Measurements from ENCODE around the gene ARMC9.
"Not testable (repeated sequence)": the region's sequence is repeated elsewhere in the genome, so short reads cannot be mapped to it uniquely, and the experiment has no call there.

Gene ARMC9

DNA sequence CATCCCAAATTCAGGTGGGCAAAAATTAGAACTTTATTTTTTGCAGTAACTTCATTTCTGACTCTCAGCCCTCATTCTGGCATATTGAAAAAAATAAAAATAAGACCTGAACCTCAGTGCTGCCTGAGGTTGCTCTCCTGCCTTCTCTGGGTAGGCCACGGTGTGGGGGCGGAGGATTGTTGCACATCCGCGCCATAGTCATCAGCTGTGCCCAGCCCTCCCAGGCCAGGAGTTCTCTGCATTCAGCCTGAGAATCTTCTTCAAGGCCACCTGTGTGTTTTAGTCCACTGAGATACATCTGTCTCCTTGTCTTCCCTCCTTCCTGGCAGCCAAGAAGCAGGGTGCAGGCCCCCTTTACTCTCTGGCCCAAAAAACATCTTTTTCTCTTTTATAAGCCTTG lies 94.7 kb downstream of the ARMC9 start:
- no peak for DNase-seq

DNA sequence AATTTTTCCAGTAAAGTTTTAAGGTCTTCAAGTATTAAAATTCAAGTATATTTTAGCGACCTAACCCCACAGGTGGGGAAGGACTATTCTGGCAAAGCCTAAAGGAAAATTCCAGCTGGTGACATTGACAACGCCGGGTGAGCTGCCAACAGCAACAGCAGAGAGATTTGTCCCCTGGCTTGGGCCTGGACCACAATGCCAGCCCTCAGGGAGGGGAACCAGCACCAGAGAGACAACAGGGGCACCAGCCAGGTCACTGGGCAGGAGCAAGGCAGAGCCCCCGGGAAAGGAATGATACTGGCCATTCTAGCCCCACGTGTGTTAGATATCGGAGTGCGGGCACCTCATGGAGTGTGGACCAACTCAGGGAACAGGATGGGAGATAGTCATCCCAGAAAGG lies 95.7 kb downstream of the ARMC9 start:
- DNase-seq, result no peak

DNA sequence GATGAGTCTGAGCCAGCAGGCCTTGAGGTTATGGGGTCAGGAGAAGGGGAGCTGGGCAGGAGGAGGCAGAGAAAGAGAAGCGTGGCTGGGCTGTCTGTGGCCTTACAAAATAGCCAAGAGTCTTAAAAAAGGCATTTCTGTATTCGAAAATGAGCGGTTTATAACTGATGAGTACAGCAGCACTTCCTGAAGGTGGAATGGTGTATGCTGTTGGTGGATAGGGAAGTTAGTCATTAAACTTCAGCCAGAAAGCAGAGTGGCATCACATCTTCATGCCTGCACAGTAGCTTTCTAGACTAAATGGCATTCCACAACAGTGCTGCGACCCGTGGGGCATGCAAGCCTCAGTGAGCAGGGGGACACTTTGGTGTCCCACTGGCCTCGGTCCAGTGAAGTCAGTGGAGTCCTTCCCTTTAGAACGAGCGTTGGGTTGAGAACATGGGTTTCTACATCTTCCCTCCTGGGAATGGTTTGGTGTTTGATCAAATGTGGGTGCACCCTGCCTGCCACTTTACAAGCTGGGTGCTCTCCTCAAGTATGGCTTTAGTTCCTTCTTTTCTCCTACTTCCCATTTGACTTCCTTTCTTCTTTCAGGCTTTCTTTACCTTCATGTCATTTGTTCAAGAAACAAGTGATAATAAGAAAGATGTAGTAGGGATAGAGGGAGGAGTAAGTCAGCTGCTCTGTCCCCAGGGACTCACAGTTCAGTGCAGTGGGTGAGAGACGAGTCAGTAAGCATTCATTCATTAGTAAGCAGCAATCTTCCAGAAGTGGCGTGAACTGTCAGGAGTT lies 96.3 kb downstream of the ARMC9 start:
- DNase-seq, result no peak

- DNase-seq, result no peak
Measured at GRCh38 chr2:231295363-231295655, 96.9 kb downstream of the ARMC9 start.

DNA sequence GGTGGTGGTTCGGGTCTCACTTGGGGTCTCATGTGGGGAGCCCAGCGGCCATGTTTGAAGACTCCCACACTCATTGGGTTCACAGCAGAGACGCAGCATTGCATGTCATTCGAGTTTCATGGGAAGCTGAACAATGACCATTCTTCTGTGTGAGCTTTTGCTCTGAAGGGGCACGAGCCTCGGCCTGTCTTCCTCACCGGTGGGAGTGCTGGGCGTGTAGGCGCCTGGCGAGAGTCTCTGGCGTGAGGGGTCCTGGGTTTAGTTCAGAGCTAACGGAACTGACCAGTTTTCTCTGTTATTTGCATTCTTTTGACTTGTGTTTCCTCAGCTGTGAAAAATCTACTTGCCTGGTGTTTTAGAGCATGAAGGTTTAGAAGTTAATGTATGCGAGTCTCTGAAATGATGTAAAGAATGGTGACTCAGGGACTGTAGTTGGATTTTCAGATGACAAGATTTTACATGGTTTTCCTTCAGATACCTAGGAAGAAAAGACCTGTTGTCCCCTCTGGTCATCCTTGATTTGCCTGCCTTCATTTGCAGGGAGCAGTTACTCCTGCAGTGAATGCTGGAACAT lies 98.1 kb downstream of the ARMC9 start:
- no peak for DNase-seq

DNA sequence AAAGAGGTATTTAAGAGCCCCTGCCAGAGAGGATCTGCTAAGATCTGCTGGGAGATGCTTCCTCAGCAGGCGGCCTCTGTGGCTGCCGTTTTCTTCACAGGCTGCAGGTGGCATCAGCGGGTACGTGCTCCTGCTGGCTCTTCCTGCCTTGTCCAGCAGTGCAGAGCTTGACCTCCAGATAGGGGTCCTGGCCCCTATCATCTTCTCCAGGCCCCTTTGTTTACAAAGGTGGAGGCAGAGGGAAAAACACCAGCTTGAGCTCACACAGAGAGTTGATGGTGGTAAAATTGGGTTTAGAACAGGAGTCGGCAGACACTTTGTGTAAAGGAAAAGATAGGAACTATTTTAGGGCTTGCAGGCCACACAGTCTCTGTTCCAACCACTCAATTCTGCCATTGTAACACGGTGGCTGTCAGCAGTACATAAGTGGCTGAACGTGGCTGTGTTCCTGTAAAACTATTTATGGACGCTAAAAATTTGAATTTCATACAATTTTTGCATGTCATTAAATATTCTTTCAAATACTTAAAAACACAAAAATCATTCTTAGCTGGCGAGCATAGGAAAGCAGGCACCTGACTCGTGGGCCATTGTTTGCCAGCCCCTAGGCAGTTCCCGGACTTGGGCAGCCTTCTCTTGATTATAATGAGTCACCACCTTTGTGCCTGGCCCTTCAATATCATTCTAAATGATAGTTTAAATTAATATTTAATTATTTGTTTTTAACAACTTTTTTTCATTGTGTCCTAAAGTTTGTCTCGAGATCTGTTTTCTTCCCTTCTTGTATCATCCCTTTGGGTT lies 98.9 kb downstream of the ARMC9 start:
- DNase-seq, result no peak

- DNase-seq, result no peak
Measured at GRCh38 chr2:231298091-231298490, 99.7 kb downstream of the ARMC9 start.

- DNase-seq, result no peak
Measured at GRCh38 chr2:231299267-231299666, 100.8 kb downstream of the ARMC9 start.

DNA sequence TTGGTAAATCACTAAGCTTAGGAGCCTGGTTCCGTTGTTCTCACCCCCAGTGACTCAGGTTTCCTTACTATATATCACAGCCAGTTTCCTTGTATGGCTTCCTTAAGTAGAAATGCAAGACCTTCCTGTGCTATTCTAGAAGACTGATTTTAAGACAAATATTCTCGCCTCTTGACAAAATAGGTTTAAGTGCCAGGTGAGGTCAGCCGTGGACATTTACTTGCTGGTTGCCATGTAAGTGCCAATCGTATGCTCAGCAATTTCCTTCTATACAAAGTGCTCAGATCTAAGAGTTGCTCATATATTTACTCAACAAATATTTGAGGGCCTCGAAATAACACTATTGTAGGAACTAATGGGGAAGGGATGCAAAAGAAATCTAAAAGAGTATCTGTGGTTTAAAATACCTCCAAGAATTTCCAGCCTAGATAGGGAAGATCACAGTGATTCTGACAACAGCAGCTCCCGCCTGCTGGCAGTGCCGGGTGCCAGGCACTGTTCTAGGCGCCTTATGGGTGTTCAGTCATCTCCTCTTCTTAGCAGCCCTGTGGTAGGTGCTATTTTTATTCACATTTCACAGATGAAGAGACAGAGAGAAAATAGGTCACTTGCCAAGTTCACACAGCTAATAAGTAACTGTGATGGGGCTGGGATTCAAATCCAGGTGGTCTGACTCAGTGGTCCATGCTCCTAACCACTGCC lies 101.7 kb downstream of the ARMC9 start:
- DNase-seq, result no peak

DNA sequence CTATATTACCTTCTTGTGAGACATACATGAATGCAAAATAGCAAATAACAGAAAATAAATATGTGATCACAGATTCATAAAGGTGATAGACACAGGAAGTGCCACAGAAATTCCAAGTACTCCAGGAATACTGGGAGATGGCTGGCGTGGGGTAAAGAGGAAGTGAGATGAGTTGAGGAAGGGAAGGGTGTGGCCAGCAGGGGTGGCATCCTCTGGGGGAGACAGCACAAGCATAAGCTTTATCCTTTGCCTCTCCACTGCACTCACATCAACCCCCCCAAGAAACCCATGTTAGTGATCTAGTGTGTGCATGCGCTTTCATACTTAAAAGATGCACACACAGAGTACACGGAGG lies 102.3 kb downstream of the ARMC9 start:
- no peak for DNase-seq

DNA sequence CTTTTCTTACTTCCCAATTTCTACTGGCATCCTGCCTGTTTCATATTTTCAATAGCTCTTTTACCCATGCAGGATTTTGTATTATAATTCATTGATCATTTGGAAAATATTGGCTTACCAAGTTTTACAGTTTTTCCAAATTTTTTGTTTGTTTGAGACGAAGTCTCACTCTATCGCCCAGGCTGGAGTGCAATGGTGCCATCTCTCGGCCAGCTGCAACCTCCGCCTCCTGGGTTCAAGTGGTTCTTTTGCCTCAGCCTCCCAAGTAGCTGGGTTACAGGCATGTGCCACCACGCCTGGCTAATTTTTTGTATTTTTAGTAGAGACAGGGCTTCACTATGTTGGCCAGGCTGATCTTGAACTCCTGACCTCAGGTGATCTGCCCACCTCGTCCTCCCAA lies 105.8 kb downstream of the ARMC9 start:
- DNase-seq, result not testable (repeated sequence)

- no peak for DNase-seq
Measured at GRCh38 chr2:231305221-231305620, 106.8 kb downstream of the ARMC9 start.

DNA sequence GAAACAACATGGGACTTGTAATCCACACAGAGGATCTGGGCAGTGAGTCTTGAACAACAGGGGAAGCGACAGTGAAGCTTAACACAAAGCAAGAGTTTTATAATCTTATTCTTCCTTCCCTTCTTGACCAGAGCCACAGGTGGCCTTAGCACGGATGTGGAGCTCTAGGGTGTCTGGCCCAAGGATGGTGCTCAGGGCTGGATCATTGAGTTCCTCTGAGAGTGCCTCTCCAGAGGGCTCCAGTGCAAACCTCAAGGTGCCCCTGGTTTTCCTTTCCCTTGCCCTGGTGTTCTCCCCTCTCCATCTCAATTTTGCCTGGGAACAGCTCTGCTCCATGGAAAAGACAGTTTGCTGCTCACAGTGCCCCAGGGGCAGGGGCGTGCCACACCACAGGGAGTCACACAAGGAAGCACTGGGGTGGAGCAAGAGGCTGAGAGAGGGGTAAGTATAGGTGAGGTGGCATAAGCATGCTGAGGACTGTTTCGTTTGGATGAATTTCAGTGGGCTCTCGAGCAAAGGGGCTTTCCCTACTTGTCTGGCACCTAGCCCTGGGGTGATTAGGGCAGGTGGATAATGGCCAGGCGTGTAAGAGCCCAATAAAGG lies 108.5 kb downstream of the ARMC9 start:
- DNase-seq, result no peak

DNA sequence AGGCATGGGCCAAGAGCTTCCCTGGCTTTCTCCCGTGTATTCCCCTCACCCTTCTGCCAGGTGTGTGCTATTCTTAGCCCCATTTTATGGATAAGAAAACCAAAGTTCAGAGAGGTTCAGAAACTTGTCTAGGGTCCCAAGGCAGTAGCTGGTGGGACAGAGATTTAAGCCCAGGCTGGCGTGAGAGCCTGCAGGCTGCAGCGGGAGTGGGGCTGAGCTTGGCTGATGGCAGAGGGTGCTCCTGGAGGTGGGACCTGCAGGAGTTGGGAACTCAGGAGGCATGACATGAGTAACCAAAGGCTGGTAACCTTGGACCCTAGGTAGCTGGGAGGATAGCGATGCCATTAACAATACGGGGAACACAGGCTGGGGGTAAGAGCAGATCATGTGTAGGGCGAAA lies 109.8 kb downstream of the ARMC9 start:
- no peak for DNase-seq

- DNase-seq, result no peak
Measured at GRCh38 chr2:231308631-231309428, 110.4 kb downstream of the ARMC9 start.

GRCh38 chr2:231312066-231312465 lies 113.6 kb downstream of the ARMC9 start:
- no peak for DNase-seq

DNA sequence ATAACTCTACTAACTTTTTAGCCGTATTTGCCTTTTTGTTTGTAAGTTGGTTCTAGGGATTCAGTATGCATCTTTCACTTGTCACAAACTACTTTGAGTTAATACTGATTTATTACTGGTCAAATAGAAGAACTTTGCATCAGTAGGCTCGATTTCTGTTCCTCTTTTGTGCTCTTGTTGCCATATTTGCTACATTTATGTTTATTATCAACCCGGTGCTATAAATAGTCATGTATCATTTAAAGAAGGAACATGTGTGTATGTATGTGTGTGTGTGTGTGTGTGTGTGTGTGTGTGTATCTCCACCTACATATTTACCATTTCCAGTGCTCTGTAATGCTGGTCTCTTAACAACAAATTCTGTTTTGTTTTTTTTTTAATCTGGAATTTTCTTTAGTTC lies 117.5 kb downstream of the ARMC9 start:
- DNase-seq, result no peak

DNA sequence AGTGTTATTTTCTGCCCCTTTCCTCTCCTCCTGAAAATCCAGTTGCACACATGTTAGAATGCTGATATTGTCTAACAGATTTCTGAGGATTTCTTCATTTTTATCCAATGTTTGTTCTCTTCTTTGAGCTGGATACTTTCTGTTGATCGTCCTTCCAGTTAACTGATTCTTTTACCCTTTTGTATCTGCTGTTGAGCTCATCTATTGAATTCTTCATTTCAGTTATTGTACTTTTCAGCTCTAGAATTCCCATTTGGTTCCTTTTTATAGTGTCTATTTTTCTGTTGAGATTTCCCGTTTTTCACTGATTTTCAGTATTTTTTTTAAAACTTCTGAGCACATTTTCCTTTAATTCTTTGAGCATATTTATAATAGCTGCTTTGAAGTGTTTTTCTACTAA lies 119.1 kb downstream of the ARMC9 start:
- no peak for DNase-seq

- no peak for DNase-seq
Measured at GRCh38 chr2:231318436-231318835, 120.0 kb downstream of the ARMC9 start.

DNA sequence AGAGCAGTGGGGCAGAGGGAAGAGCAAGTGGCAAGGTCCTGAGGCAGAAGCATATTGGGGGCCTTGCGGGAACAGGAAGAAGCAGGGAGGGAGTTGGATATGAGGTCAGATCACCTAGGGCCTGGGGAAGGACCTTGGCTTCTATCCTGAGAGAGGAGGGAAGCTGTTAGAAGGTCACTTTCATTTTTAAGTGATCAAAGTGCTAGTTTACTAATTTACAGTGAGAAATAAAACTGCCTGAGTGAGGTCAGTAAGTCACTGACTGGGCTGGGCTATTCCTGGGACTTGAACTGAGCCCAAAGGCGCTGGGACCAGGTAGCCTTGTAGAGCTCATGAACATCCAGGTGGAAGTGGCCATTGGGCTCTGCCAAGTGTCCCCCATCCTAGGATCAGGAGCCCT lies 120.5 kb downstream of the ARMC9 start:
- no peak for DNase-seq

GRCh38 chr2:231319867-231320266 lies 121.4 kb downstream of the ARMC9 start:
- no peak for DNase-seq

DNA sequence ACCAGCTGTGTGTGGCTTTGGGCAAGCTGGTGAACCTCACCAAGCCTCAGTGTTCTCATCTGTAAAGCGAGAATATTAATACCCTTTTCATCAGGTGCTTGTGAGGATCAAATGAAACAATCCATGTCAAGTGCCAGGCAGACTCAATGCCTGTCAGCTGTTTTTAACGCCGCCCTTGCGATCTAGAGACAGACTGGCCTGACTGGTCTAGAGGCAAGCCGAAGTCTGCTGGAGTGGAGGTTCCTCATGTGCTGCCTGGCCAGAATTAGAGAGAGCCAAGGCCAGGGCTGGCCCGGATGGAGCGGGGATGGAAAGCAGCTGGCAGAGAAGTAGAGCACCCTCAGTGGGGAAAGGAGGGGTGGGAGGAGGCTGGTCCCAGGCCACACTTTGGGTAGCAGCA lies 122.6 kb downstream of the ARMC9 start:
- DNase-seq, result no peak
